Suppressor macrophage (primary cell): Measurements from ENCODE around the gene IFIT3.
A peak's percentile ranks its signal among the peaks of the same experiment; 100 is the strongest.
"Not testable (repeated sequence)": the region's sequence is repeated elsewhere in the genome, so short reads cannot be mapped to it uniquely, and the experiment has no call there.

ENCODE experiments used
- DNase-seq, 4 experiments: peaks; one replicate each; pipeline ENCODE4 v3.0.0-alpha.2; 2020 to 2022
- total RNA-seq, 17 experiments: gene quantifications; one replicate each; lab custom pipeline; 2026; ENCODE audit warnings: mixed read lengths in 6 of 17, inconsistent platforms in 3 of 17; lab: John Stamatoyannopoulos, UW

The IFIT3 gene
- total RNA-seq = 22.9 to 3,821 (median 48.6) reads per million in 17 experiments

GRCh38 chr10:89327803-89328441 is at the start of gene IFIT3:
TSS of gene IFIT3 (plus strand) at chr10:89327997. CDS start at chr10:89328074, 77 bp downstream.
- DNase-seq = peak; percentile 79 to 93 (median 86)

- DNase-seq = peak; percentile 63 to 79 (median 70)
These were observed 49.7 kb upstream of the IFIT3 start for GRCh38 chr10:89278034-89278535.

- no peak for DNase-seq
These were observed 48.9 kb upstream of the IFIT3 start for GRCh38 chr10:89278900-89279392.

- no peak for DNase-seq
These were observed 48.4 kb upstream of the IFIT3 start for GRCh38 chr10:89279421-89279869.

GRCh38 chr10:89280508-89280907 is 47.3 kb upstream of the IFIT3 start:
- no peak for DNase-seq

- no peak for DNase-seq
These were observed 46.0 kb upstream of the IFIT3 start for GRCh38 chr10:89281606-89282395.

GRCh38 chr10:89283025-89283935 is 44.5 kb upstream of the IFIT3 start:
- peak in 2 of 4 experiments; percentile 22 to 36 for DNase-seq

GRCh38 chr10:89283936-89284475 is 43.8 kb upstream of the IFIT3 start:
- DNase-seq = no peak

GRCh38 chr10:89284711-89285110 is 43.1 kb upstream of the IFIT3 start:
- not testable (repeated sequence) for DNase-seq

- not testable (repeated sequence) for DNase-seq
These were observed 42.5 kb upstream of the IFIT3 start for GRCh38 chr10:89285303-89285702.

GRCh38 chr10:89294721-89295239 is 33.0 kb upstream of the IFIT3 start:
- DNase-seq = no peak

GRCh38 chr10:89295597-89295996 is 32.2 kb upstream of the IFIT3 start:
- DNase-seq = peak in 3 of 4 experiments; percentile 17 to 58 (median 47)

- peak; percentile 60 to 92 (median 84) for DNase-seq
These were observed 31.6 kb upstream of the IFIT3 start for GRCh38 chr10:89296220-89296648.

GRCh38 chr10:89297356-89297755 is 30.4 kb upstream of the IFIT3 start:
- no peak for DNase-seq

- no peak for DNase-seq
These were observed 30.0 kb upstream of the IFIT3 start for GRCh38 chr10:89297791-89298190.

- no peak for DNase-seq
These were observed 28.8 kb upstream of the IFIT3 start for GRCh38 chr10:89299031-89299430.

GRCh38 chr10:89301232-89301631 is 26.6 kb upstream of the IFIT3 start:
- peak; percentile 76 to 89 (median 83) for DNase-seq

GRCh38 chr10:89301721-89302445 is 25.9 kb upstream of the IFIT3 start, which contains the start of gene IFIT2:
TSS of gene IFIT2 (plus strand) at chr10:89302046. CDS start at chr10:89302124, 78 bp downstream.
- peak; percentile 76 to 91 (median 84) for DNase-seq

GRCh38 chr10:89302625-89303024 is 25.2 kb upstream of the IFIT3 start:
- DNase-seq = peak; percentile 14 to 36 (median 26)

- DNase-seq = no peak
These were observed 24.6 kb upstream of the IFIT3 start for GRCh38 chr10:89303161-89303560.

GRCh38 chr10:89304026-89304425 is 23.8 kb upstream of the IFIT3 start:
- DNase-seq = no peak
